GM13976 (cell line): Measurements from ENCODE around the gene PRUNE2.

Experiments used
- DNase-seq: peaks from one replicate; pipeline ENCODE4 v3.0.0; 2012; ENCODE audit warnings: low spot score
- CTCF ChIP-seq: IDR thresholded peaks from 2 replicates; pipeline ENCODE4 v1.5.1; 2012; ENCODE audit warnings: borderline replicate concordance, mild to moderate bottlenecking; ENCODE audit not compliant: insufficient read depth; ENCODE audit errors: extremely low read depth, missing control alignments, control extremely low read depth
- in situ Hi-C: fragments of 300-500 bp; cut with MboI; formaldehyde crosslinking; loops from one replicate; pipeline ENCODE4 v1.12.0; 2022; ENCODE audit warnings: low sequenced_read_pairs, mixed read lengths, inconsistent platforms; ENCODE audit not compliant: unreplicated experiment

Gene PRUNE2

DNA sequence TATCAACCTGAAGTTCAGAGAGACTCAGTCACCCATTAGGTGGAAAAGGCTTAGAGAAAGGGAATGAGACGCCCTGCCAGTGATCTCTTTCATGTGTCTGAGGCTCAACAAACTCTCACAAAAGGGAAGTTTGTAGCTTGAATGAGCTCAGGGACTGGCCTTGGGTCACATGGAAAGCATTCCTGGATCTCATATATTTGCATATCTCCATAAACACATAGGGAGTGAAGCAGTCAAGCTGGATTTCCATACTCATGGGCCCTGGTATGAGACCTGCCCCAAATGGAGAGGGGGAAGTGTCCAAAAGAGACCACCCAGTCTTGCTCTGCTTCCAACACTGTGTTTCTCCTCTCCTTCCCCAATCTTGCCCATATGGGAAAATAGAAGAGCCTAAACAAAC lies 26.4 kb upstream of the PRUNE2 start:
- DNase-seq = no peak
- no peak for TF ChIP-seq CTCF
- in situ Hi-C loops = no loop called here

DNA sequence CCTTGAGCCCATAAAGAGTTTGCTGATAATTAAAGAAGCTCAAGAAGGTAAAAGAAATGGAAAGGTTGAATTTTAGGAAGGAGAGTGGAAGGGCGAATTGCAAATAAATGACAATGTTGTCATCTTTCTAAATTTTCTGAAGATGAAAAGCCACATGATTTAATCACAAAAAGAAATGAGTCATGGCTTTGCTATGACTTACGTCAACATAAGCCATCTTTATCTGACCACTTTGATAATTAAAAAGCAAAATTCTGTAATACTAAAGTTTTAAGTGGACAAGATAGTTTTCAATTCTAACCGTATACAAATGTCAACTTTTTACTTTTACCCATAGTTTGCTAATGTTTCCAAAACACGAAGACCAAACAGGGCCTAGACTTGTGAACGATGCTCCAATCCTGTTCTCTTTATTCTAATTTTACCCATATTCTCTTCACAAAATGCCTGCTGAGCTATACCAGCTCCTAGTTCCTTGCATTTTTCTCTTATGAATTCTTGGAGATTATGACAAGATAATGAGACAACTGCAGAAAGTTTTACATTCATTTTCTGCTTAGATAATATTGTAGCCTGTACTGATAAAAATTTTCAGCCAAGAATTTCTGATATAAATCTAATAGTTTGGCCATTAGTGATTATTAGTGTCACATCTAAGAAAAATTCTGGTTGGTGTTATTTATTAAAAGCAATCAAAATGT lies 21.8 kb upstream of the PRUNE2 start:
- DNase-seq = no peak
- in situ Hi-C loops = no loop called here
- no peak for TF ChIP-seq CTCF

GRCh38 chr9:76926846-76927245 lies 20.9 kb upstream of the PRUNE2 start:
- in situ Hi-C loops = no loop called here
- no peak for DNase-seq
- no peak for TF ChIP-seq CTCF

- no peak for DNase-seq
- in situ Hi-C loops = no loop called here
- TF ChIP-seq CTCF = no peak
Measured at GRCh38 chr9:76926324-76926741, 20.4 kb upstream of the PRUNE2 start.

DNA sequence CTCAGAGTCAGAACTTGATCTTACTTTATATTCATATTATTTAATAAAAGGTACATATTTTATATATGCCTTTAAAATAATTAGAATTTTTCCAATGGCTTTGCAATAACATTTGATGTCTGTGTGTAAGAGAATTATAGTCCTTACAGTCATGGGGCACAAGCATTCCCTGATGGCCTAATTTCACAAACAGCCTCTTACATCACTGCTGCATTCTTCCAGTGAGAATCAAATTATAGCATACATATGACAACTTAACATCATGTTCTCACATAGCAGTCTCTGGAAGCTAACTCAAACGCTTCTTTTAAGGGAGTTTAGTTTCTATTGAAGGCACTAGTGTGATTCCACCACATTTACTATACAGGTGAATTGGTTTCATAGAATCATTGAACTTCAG lies 15.3 kb upstream of the PRUNE2 start:
- TF ChIP-seq CTCF = no peak
- in situ Hi-C loops = no loop called here
- DNase-seq = no peak

- no peak for TF ChIP-seq CTCF
- in situ Hi-C loops = no loop called here
- DNase-seq = no peak
Measured at GRCh38 chr9:76917299-76917698, 11.4 kb upstream of the PRUNE2 start.
